C4-2B (cell line): ENCODE measurements around the gene CARS1.

ENCODE experiments used
- H3K27ac ChIP-seq: fragments of 450-650 bp; 2 replicates; pipeline ENCODE4 v1.5.1; 2017
- ZFX ChIP-seq: fragments of 450-650 bp; IDR thresholded peaks from 2 replicates; pipeline ENCODE4 v1.6.1; 2017
- TF ChIP-seq, protein P1 (sequence below): fragments of 450-650 bp; conservative IDR thresholded peaks from 2 replicates; pipeline ENCODE4 v1.5.1; 2017; ENCODE audit warnings: mild to moderate bottlenecking

The CARS1 gene

DNA sequence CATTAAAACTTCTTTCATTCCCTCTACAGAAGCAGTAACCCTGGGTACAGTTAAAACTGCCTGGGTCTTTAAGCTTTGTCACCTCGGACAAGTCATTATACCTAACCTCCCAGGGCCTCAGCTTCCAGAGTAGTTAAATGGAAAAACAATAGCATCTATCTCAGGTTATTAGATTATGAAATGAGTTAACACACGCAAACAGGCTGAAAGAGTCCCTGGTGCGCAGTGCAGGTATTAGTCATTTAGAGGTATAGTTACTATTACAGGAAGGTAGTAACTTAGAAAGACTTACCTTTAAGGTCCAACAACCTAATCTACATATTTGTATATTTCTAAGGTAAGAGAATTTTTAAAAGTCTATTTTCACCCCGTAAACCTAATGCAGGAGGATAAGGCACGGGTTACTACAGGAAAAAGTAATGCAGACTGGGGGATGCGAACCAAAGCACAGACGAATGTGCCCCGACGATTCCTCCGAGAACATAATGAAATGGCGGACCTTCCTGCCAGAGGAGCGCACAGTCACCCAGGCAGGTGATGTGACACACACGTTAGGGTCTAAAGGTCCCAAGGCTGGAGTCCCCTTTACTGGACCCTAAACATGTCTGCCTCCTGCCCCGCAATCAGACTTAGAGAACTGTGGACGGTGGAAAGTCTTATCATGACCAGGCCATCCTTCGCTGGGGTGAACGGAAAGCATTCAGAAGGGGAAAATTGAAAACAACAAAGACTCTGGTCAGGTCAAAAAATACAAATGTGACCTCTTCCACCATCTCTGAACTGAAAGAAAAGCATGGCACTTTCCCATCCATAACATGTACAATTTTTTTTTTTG lies 66.4 kb downstream of the CARS1 start:
- H3K27ac ChIP-seq, result peak overlapping the region; percentile 91
- TF ChIP-seq, protein P1, sequence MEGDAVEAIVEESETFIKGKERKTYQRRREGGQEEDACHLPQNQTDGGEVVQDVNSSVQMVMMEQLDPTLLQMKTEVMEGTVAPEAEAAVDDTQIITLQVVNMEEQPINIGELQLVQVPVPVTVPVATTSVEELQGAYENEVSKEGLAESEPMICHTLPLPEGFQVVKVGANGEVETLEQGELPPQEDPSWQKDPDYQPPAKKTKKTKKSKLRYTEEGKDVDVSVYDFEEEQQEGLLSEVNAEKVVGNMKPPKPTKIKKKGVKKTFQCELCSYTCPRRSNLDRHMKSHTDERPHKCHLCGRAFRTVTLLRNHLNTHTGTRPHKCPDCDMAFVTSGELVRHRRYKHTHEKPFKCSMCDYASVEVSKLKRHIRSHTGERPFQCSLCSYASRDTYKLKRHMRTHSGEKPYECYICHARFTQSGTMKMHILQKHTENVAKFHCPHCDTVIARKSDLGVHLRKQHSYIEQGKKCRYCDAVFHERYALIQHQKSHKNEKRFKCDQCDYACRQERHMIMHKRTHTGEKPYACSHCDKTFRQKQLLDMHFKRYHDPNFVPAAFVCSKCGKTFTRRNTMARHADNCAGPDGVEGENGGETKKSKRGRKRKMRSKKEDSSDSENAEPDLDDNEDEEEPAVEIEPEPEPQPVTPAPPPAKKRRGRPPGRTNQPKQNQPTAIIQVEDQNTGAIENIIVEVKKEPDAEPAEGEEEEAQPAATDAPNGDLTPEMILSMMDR, result no peak
- TF ChIP-seq ZFX, result no peak

DNA sequence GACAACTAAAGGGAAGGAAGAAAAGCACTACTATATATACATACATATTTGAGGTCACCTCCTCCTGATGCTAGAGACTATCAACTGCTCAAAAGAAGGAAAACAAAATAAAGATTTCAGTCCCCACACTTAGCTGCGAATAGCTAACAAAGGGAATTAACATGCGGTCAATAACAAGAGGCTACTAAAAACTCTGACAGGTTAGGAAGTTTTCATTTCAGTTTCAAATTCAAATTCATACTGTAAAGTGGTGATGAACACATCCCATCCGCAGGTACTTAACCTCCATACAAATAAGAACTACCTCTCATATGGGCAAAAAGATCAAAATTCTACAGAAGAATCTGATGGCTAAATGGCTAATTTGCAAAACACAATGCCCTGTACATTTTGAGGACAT lies 67.7 kb downstream of the CARS1 start:
- TF ChIP-seq, protein P1, result no peak
- no peak for TF ChIP-seq ZFX
- H3K27ac ChIP-seq, result no peak overlapping the region

DNA sequence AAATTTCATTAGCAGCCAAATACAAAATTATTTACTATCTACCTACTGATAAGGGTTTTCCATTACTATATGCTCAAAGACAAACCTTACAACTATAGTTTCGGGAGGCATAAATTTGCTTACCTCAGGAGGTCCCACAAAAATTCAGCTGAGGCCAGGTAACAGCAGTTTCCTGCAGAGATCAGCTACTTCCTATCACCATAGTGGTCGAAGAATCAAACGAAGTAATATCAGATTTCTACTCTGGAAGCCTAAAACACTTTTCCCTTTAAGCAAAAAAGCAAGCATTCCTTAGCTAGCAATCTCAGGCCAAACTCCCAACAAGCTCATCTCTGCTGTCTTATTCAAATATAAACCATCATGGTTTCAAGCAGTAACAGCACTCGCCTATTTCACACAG lies 68.2 kb downstream of the CARS1 start:
- no peak overlapping the region for H3K27ac ChIP-seq
- TF ChIP-seq, protein P1, result no peak
- no peak for TF ChIP-seq ZFX

DNA sequence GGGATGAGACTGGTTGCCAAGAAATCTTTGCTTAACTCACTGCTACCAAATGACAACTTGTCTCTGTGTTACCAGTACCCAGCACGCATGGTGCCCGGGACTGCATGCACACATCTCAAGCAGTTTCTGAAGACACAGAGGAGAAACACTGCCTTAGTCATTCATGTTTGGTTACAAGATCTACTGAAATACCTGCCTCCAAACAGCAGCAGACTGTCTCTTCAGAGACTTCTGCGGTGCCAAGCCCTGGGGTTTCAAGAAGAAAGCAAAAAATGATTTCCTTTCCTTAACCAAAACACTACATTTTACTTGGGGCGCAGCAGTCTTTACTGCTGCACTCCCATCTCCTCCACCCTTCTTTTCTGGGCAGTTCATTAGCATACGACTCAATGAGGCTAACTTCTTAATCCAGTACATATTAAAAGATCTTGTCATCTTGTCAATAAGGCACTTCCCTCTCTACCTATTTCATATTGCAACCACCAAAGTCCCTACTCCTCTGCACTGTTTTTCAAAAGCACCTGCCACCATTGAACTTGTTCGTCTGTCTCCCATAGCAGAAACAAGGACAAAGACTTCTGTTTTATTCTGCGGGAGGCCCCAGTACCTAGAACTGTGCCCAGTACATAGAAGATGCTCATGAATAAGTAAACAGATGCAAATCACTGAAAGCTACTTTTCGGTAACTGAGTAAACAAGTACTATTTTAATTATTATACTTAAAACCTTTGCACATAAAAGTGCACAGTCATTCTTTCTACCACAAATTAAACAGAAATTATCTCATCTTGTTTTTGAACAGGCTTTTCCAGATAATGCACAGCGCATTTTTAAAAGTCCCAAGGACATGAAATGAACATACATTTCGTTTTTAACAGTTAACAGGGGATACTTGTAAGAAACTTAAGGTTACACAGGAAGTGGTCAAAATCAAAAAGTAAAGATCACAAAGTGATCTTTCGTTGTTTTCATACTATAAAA lies 69.1 kb downstream of the CARS1 start:
- H3K27ac ChIP-seq, result peak overlapping the region; percentile 56
- TF ChIP-seq ZFX, result no peak
- TF ChIP-seq, protein P1, result no peak

DNA sequence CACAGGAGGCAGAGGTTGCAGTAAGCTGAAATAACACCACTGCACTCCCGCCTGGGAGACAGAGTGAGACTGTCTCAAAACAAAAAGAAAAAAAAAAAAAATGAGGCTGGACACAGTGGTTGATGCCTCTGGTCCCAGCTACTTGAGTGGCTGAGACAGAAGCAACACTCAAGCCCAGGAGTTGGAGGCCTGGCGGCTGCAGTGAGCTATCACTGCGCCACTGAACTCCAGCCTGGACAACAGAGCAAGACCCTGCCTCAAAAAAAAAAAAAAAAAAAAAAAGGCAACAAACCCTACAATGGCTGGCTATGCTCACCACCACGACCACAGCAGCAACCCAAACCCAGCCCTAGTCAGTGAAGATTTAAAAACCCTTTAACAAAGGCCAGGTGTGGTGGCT lies 73.3 kb downstream of the CARS1 start:
- H3K27ac ChIP-seq, result no peak overlapping the region
- TF ChIP-seq, protein P1, result no peak
- no peak for TF ChIP-seq ZFX

DNA sequence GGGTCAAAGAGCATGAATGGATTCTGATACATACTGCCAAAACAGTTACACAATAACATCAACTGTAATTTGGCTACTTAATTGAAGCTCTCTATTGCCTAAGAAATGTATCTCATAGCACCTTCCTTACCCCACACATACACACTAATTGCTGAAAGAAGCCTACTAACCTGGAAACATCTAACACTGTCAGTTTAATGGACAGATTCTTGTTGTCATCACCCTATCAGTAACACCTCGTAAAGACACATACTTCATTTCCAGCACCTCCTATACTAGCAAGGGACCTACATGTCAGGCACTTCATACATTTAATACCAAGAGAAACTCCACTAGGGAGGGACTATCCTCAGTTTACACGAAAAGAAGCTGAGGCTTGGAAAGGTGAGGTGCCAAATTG lies 75.0 kb downstream of the CARS1 start:
- TF ChIP-seq, protein P1, result no peak
- no peak for TF ChIP-seq ZFX
- no peak overlapping the region for H3K27ac ChIP-seq

DNA sequence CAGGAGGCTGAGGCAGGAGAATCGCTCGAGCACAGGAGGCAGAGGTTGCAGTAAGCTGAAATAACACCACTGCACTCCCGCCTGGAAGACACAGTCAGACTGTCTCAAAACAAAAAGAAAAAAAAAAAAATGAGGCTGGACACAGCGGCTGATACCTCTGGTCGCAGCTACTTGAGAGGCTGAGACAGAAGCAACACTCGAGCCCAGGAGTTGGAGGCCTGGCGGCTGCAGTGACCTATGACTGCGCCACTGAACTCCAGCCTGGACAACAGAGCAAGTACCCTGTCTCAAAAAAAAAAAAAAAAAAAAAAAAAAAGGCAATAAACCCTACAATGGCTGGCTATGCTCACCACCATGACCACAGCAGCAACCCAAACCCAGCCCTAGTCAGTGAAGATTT lies 76.1 kb downstream of the CARS1 start:
- H3K27ac ChIP-seq, result no peak overlapping the region
- TF ChIP-seq ZFX, result no peak
